HG03442 (cell line): ENCODE results near the gene ALB.

ENCODE experiments used
- ATAC-seq: cut with Tn5 transposase; IDR thresholded peaks from one replicate; pipeline ENCODE4 v1.9.1; 2021; ENCODE audit warnings: mild to moderate bottlenecking, moderate library complexity; ENCODE audit not compliant: unreplicated experiment

Gene ALB

GRCh38 chr4:73429118-73429517, 25.0 kb downstream of the ALB start:
- ATAC-seq = no peak

- ATAC-seq = no peak
Observed at GRCh38 chr4:73429826-73430587, 25.9 kb downstream of the ALB start.

GRCh38 chr4:73431813-73432168, 27.7 kb downstream of the ALB start:
- ATAC-seq = no peak

- no peak for ATAC-seq
Observed at GRCh38 chr4:73432169-73433000, 28.3 kb downstream of the ALB start.

GRCh38 chr4:73433140-73433539, 29.1 kb downstream of the ALB start:
- ATAC-seq = no peak

GRCh38 chr4:73434311-73434710, 30.2 kb downstream of the ALB start:
- peak; percentile 73 for ATAC-seq

- no peak for ATAC-seq
Observed at GRCh38 chr4:73435984-73436383, 31.9 kb downstream of the ALB start, which contains the start of gene AFP. AFP (plus strand) TSS chr4:73436221; CDS start chr4:73436263, 42 bp downstream.

- ATAC-seq = no peak
Observed at GRCh38 chr4:73436674-73437557, 32.8 kb downstream of the ALB start.

GRCh38 chr4:73437558-73437956, 33.5 kb downstream of the ALB start:
- no peak for ATAC-seq

GRCh38 chr4:73438048-73438447, 34.0 kb downstream of the ALB start:
- no peak for ATAC-seq

GRCh38 chr4:73438582-73439215, 34.6 kb downstream of the ALB start:
- ATAC-seq = no peak

- ATAC-seq = no peak
Observed at GRCh38 chr4:73439445-73439844, 35.4 kb downstream of the ALB start.

GRCh38 chr4:73439991-73440390, 35.9 kb downstream of the ALB start:
- no peak for ATAC-seq

- no peak for ATAC-seq
Observed at GRCh38 chr4:73440653-73441052, 36.6 kb downstream of the ALB start.

- no peak for ATAC-seq
Observed at GRCh38 chr4:73442275-73442674, 38.2 kb downstream of the ALB start.

- no peak for ATAC-seq
Observed at GRCh38 chr4:73443224-73443623, 39.1 kb downstream of the ALB start.

GRCh38 chr4:73445383-73446335, 41.6 kb downstream of the ALB start:
- no peak for ATAC-seq

- peak; percentile 100 for ATAC-seq
Observed at GRCh38 chr4:73446336-73446938, 42.4 kb downstream of the ALB start.

- ATAC-seq = no peak
Observed at GRCh38 chr4:73447671-73448070, 43.6 kb downstream of the ALB start.
